HG03457 (cell line): ENCODE results near the gene CHST8.
"Not testable (repeated sequence)": the region's sequence is repeated elsewhere in the genome, so short reads cannot be mapped to it uniquely, and the experiment has no call there.

Source experiments
- ATAC-seq: cut with Tn5 transposase; IDR thresholded peaks from one replicate; pipeline ENCODE4 v1.9.1; 2021; ENCODE audit warnings: moderate number of reproducible peaks; ENCODE audit not compliant: unreplicated experiment

CHST8 gene

GRCh38 chr19:33805313-33805712 lies 183.6 kb downstream of the CHST8 start:
- ATAC-seq: no peak

GRCh38 chr19:33805840-33806433 lies 184.2 kb downstream of the CHST8 start:
- ATAC-seq: no peak

DNA sequence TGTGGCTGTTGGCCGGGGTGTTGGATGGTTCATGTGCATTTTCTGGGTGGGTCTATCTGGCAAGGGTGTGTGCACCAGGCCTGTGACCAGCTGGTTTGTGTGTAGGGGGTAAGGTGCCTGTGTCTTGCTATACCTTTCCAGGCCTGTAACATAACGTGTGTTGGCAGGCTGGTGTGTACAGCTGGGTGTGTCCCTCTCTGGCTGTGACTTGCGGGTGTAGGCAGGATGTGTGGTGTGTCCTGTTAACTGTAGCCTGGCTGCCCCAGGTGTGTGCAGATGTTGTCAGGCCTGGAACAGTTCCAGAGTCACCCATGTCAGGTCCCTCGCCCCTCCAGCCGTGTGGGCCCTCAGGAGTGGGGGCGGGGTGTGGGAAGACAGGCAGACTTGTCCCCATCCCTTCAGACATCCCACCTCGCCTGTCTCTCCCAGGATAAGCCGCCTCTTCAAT lies 184.7 kb downstream of the CHST8 start:
- no peak for ATAC-seq

DNA sequence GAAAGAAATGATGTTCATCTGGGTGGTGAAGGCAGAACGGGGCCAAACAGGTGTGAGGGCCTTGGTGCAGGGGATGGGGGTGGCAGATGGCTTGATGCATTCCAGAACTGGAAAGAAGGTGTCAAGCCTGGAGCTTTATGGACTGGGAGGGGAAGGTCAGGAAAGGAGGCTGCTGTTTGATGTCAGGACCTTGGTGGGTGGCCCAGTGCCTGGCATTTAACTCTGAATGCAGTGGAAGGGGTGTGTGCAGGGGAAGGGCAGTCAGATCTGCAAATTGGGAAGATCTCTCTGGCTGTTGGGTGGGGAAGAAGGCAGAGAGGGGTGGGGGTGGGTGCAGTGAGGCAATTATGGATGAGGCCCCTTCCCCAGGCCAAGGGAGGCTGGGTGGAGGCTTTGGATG lies 186.6 kb downstream of the CHST8 start:
- no peak for ATAC-seq

GRCh38 chr19:33809960-33810359 lies 188.2 kb downstream of the CHST8 start:
- ATAC-seq: no peak

- no peak for ATAC-seq
Observed at GRCh38 chr19:33810821-33811220, 189.1 kb downstream of the CHST8 start.

GRCh38 chr19:33811246-33811645 lies 189.5 kb downstream of the CHST8 start:
- ATAC-seq: no peak

- no peak for ATAC-seq
Observed at GRCh38 chr19:33811736-33812387, 190.1 kb downstream of the CHST8 start.

DNA sequence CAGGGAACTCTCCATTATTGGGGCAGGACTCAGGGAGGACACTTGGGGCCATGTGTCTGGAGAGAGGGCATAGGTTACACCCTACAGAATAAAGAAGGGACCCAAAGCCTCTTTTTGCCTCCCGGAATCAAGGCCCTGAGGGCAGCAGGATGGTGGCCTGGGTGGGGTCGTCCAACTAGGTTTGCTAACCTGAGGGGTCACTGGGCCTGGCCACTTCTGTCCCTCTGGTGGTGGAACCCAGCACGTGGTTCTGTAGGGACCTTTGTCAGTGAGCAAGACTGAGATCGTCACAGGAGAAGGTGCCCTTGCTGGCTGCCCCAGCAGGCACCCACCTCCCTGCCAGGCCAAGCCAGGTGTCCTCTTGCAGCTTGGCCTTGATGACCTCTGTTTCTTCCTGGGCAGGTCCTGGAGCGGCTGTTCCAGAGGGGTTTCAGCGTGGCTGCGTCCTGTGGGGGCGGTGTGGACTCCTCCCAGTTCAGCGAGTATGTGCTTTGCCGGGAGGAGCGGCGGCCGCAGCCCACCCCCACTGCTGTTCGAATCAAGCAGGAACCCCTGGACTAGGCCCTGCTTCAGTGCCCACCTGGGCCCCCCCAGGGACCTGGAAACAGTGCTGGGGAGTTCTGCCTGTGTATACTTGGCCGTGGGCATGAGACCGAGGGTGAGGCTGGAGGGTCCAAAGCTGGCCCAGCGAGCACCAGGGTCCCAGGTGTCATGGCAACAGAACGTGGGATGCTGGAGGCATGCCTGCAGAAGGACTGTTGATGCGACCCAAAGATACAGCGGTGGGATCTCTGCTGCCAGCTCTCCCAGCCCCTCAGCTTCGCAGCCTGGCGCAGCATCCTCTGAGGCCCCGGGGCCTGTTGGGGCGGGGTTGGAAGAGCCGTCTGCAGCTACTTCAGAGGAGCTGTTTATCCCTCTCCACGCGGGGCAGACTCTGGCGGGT lies 190.9 kb downstream of the CHST8 start:
- ATAC-seq: no peak

GRCh38 chr19:33813391-33814101 lies 191.8 kb downstream of the CHST8 start:
- no peak for ATAC-seq

DNA sequence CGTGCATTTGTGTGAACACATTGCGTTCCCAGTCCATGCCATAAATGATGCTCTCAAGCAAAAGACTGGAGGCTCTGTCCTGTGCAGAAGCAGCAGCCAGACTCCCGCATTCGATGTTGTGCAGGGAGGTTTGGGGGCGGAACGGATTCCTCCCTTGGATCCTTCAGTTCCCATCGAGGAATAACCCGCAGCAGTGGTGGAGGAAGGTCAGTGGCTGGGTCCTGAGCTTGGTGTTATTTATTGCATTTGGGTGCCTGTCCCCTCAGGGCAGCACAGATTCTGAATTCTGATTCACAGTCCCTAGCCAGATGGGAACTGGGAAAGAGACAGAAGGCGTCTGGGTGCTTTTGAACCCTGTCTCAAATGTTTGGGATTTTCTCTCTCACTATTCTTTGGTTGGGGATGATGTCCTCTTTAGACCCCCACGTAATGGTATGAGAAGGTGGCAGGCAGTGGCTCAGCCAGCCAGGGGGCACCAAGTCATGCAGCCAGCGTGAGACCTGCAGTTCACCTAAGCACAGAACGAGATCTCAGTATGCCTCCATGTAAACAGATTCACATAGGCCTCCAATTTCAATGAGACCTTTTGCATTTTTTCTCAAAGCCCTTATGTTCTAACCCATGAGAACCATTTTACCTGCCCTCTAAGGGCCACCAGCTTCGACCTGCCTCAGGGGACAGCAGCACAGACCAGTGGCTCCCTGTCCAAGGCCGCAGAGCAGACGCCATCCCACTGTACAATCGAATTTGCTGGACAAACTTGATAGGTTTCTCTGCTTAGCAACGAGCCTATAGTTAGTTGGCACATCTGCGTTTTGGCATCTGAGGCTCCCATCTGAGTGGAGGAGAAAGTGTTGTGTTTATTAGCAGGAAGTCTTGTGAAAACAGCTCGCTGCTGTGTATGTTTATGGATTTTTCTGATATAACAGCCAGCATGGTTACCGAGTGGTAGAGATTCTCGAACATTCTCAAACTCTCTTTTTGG lies 192.7 kb downstream of the CHST8 start:
- no peak for ATAC-seq

DNA sequence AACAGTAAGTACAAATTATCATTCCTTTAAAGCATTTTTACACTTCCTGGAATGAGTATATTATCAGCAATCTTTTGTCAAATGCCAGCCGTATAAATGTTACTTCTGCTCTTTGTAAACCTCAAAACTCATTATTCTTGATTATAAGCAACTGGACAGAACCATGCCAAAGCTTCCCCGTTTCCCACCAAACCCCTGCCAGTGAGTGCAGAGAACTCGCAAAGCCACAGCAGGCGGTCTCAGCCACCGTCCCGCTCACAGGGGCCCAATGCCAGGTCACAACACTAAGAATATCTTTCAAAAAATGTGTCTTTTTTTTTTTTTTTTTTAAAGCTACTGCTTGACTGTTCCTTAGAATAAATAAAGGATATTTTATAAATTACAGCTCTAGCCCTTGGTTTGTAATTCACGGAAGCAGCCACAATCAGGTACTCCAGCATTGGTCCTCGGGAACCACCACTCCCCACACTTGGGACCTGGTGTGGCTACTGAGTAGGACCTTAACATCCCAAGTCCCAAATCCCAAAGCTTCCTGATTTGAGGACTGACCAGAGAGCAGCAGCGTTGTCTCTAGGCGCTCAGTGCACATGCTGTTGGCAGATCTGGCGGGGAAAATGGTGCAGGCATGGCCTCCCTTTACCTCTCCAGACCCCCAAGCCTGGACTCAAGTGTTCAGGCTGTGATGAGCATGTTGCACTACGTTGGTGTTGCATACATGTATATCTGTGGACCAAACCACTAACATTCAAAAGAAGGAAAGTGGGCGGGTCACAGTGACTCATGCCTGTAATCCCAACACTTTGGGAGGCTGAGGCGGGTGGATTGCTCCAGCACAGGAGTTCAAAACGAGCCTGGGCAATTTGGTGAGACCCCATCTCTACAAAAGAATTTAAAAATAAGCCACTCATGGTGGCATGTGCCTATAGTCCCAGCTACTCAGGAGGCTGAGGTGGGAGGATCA lies 193.9 kb downstream of the CHST8 start:
- ATAC-seq: no peak

GRCh38 chr19:33818411-33818810 lies 196.7 kb downstream of the CHST8 start:
- no peak for ATAC-seq

- not testable (repeated sequence) for ATAC-seq
Observed at GRCh38 chr19:33819078-33819477, 197.3 kb downstream of the CHST8 start.

GRCh38 chr19:33819506-33819879 lies 197.7 kb downstream of the CHST8 start:
- ATAC-seq: no peak

DNA sequence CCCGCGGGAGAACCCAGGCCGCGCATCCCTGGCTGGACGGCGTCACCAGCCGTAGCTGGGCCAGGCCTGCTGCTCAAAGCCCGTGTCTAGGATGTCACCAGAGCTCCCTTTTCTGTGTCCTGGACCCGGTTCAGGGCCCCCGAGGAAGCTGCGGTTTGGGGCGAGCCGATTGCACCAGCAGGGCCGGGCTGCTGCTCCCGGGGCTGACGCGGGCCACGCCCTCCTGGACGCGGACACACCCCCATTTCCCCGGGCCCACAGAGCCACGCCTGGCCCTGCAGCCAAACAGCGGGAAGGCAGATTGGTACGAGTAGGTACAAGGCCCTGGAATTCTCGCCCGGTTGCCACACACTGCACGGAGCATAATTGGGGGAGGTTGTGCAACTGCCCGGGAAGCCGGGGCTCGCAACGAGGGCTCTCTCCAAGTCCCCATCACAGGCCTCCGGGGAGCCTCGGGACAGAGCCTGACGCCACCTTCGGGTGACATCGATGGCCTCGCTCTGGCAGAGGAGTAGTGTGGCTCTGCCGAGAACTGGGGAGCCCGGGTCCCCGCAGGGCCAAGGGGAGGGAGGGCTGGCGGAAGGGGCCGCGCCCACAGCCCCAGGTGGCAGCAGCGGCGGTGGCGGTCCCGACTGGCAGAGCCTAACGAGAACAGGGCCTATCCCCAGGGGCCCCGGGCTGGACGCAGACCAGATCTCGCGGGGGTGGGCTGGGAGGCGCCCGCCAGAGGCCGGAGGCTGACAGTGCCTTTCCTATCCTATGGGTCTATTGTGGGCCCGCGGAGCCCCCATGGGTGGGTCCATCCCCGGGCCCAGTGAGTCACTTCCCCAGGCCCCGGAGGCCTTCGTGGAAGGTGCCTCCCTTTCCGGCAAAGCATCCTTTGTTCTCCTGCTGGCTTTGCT lies 198.4 kb downstream of the CHST8 start:
- no peak for ATAC-seq

DNA sequence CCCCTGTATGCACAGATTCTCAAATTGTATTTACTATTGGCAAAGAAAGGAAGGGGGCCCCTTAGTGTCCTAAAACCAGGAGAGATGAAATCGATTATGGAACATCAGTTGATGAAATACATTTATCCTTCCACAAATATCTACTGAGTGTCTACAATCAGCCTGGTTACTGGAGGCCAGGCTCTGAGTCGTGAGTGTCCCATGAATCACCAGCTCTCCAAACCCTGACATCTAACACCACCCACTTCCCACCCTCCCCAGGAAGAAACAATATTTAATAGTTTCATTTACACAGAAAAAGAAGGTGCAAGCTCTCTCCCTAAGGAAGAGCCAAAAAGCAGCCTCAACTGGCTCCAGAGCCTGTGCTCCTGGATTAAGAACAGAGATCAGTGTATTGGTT lies 200.1 kb downstream of the CHST8 start:
- ATAC-seq: no peak
